HG02610 (cell line): ENCODE measurements around the gene POLR3C.

ENCODE experiments used
- ATAC-seq: cut with Tn5 transposase; IDR thresholded peaks from one replicate; pipeline ENCODE4 v1.9.1; 2021; ENCODE audit warnings: mild to moderate bottlenecking, moderate library complexity; ENCODE audit not compliant: unreplicated experiment

Gene POLR3C

DNA sequence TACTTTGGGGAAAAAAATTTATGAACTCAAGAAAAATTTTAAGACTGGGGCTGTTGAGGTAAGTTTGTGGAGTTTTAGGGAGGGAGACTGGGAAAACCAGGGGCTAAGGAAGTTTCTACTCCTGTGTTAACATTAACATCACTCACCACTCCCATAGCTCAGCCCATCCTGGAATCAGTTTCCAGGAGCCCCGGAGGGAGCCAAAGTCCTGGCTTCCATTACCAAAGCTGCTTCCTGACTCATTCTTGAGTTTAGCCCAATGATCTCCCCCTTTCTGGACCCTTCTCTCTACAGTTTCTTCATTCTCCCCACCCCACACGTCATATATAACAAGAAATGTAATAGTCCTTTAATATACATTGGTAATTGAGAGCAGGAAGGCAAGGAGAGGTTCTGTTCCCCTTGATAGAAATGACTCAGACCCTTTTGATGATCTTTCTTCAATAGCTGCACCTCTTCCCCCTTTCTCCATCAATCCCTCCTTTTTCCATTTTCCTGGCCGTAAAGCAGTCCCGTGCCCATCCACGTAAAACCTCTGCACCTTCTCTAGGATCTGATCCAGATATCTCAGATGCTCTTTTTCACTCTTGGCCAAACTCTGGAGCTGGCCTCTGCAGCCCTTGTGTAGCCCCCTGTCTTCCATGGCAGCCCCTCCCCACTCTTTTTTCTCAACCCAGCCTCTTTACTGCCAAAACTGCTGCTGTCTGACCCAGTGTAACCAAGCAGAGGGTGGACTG is 39.5 kb downstream of the POLR3C start:
- ATAC-seq = no peak

DNA sequence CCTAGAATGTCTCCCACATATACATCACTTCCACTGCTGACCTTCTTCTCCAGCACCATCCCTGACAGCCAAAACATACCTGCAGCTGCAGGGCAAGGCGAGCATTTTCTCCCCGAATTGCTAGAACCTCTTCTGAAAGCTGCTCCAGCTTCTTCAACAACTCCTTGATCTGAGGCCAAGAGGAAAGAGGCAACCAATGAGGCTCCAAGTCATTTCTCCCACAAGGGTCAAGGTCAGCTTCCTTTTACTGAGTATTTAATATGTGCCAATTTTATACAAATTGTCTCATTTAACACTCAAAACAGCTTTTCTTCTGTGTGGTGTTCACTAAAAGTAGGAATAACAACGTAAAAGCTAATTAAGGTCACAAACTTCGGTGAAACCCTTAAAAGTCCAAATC is 44.2 kb downstream of the POLR3C start:
- ATAC-seq = no peak

DNA sequence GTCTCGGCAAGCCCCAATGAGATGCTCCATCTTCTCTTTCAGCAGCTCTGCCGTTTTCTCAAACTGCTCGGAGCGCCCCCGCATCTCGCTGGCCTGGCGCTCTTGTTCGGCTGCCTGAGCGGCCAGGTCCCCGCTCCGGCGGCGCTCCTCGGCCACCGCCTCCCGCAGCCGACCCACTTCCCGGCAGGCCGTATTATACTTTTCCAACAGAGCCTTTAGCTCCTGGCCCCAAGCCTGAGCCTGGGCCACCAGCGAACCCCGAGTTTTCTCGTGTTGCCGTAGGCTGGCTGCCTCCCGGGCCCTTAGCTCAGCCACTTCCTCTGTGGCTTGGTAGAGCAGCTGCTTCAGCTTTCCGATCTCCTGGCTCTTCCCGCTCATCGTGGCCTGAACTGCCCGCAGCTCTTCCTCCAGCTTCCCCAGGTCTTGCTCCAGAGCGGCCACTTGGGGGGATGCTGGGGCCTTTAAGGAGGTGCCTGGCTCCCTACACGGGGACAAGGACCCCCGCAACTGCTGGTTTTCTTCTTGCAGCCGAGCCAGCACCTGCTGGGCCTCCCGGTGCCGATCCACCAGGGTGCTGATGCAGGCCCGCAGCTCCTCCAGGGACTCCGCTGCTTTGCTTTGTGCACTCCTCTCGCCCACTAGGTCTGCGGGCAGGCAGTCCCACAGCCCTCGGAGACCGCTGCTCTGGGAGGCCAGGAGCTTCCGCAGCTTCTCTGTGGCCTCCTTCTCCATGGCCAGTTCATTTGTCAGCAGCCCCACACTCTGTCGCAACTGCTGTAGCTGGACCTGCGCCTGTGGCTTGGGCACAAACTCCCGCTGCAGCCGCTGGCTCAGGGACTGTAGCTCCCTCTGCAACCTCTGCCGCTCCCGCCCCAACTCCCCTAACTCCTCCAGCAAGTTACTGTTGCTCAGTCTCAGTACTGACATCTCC is 48.3 kb downstream of the POLR3C start:
- no peak for ATAC-seq

DNA sequence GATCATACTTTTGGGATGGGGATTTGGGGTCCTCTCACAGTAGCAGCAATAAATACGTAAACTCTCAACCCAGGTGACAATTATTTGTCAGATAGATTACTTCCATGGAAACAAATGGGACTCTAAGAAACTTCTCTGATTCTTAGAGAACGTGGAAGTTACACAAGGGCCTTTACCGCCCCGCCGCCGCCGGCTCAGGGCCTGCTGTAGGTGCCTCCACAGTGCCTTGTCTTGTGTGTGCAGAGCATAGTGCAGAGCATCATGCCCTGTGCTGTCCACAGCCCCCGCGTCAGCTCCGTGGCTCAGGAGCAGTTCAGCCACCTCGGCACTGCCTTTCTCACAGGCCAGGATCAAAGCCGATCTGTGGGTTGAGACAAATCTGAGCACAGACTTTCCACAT is 50.6 kb downstream of the POLR3C start:
- ATAC-seq = no peak

DNA sequence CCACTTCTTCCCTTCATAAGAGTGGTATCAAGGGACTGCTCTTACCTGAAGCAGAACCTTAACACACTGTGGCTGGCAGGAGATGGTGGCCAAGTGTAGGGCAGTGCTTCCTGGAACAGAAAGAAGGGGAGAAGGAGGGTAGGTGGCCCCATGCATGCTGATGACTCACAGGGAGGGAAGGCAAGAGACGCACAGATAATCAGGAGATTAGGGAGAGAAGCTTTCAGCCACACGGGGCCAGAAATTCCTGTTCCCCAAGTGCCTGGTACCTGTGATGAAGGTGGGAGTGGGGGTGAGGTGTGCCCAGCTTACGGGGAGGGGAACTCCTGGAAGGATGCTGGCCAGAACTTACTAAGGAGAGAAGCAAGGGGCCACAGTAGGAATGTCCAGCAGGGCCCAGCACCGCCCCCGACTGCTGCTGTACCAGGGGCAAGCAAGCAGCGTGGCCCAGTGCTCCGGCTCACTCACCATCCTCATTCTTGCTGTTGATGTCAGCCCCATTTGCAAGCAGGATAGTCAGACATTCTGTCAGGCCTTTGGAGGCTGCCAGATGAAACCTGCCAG is 54.0 kb downstream of the POLR3C start:
- ATAC-seq = no peak

DNA sequence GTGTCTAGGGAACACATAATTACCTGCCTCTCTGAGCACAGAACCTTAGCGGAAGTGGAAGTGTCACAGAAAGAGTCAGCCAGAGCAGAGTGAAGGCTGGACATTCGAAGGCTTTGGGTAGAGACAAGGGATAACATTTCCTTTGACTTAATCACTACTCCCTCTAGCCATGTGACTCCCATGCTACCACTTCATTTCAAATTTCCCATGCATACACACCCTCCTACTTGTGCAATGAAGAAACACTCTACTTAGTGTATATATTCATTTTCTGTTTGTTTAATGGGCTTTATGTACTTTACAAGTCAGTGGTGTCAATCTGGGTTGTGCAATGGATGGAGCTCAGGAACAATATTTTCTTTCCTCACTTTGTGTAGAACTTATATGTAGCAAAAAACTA is 54.7 kb downstream of the POLR3C start:
- ATAC-seq = no peak

GRCh38 chr1:145879775-145880174 is 55.8 kb downstream of the POLR3C start:
- no peak for ATAC-seq

DNA sequence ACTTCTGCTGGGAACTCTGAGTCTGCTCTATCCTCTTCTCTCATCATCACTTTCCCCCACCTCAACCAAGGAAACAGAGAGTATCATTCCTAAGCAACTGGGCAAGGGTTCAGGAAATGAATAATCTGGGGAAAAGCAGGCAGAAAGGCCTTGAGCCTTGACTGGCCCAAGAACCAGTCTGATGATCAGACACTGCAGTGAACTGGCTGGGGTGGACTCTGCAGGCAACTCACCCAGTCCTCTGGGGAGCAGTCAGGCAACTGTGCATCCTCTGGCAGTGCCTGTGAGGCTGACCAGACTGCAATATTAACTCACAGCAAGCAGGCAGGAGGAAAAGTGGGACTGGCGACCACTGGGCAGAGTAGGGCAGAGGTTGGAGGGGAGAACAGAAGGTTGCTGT is 60.7 kb downstream of the POLR3C start:
- no peak for ATAC-seq

- ATAC-seq = peak; percentile 100
These were observed 61.8 kb downstream of the POLR3C start, which contains the start of gene ANKRD35 for GRCh38 chr1:145885738-145886287. ANKRD35 (minus strand) TSS chr1:145885866; CDS start chr1:145885758, 108 bp downstream.

- ATAC-seq = no peak
These were observed 62.4 kb downstream of the POLR3C start for GRCh38 chr1:145886390-145886789.

DNA sequence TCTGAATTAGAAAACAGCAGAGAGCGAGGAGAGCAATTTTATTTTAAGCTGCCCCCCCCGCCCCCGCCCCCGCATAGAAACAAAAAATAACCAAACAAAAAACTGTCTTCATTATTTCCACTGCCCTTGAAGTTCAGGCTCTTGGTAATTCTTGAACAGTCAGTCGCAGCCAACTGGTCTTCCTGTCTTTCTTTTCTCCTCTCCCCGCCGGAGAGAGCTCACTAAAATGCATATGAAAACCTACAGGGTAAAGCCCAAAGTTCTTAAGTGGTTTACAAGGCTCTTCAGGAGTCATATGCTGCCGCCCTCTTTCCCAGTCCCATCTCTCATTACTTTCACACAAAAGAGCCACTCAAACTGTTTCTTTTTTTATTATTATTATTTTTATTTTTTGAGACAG is 62.8 kb downstream of the POLR3C start:
- ATAC-seq = no peak

GRCh38 chr1:145887631-145888030 is 63.6 kb downstream of the POLR3C start:
- no peak for ATAC-seq

DNA sequence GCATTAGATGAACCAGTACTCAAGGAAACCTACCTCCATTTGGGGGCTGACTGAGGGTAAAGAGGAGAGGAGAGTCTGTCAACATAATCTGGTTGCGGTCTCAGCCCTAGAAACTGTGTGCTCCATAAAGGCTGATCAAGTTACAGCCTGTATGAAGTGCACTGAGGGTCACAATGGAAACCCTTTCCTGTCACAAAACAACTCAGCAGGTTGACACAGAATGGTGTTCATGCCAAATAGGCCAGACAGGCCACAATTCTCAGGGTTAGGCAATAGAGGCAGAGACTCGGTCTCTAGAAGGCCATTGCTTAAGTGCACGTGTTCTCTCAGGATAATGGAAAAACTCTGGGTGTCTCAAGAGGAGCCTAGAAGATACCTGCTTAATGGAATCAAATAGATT is 65.7 kb downstream of the POLR3C start:
- no peak for ATAC-seq

GRCh38 chr1:145891143-145891542 is 67.1 kb downstream of the POLR3C start:
- ATAC-seq = no peak

- ATAC-seq = peak; percentile 57
These were observed 67.8 kb downstream of the POLR3C start for GRCh38 chr1:145891587-145892485.

GRCh38 chr1:145892486-145893087 is 68.6 kb downstream of the POLR3C start:
- no peak for ATAC-seq

- ATAC-seq = no peak
These were observed 69.5 kb downstream of the POLR3C start for GRCh38 chr1:145893306-145894055.
